ENCODE measurements around the gene RAB40A. TPM values are rescaled to one million over a fixed set of nuclear protein-coding genes. Genes with fewer than 3 reads are reported as not detected.

RAB40A gene
- total RNA-seq, 1 experiment from 2014 or later = not detected

- H3K4me3 Mint-ChIP-seq = no peak overlapping the region
- H3K27me3 Mint-ChIP-seq (ENCODE audit: low read depth) = no peaks in the 10 kb centered on the region
- Histone ChIP-seq H2AK5ac (ENCODE audit: insufficient read length, low read length) (no peak overlapping the region), H2AFZ (ENCODE audit: low read length) (no peak overlapping the region), H2BK20ac (ENCODE audit: low read depth, low read length, poor library complexity, severe bottlenecking) (no peak overlapping the region), H4K5ac (ENCODE audit: insufficient read length, low read depth, low read length) (no peak overlapping the region), H3K27ac (ENCODE audit: insufficient read length, low read depth, low read length) (no peak overlapping the region), H3K56ac (ENCODE audit: insufficient read length, low read depth, low read length) (no peak overlapping the region), H2BK12ac (ENCODE audit: insufficient read length, low read depth, low read length) (no peak overlapping the region), H2BK15ac (ENCODE audit: low read depth, low read length) (no peak overlapping the region), H3K23me2 (ENCODE audit: insufficient read length, low read depth, low read length, poor library complexity, severe bottlenecking) (no peaks in the 10 kb centered on the region), H3K23ac (ENCODE audit: insufficient read length, low read depth, low read length) (no peak overlapping the region), H3K79me2 (ENCODE audit: insufficient read depth, low read length) (no peaks in the 10 kb centered on the region), H3K18ac (ENCODE audit: insufficient read length, low read depth, low read length) (no peak overlapping the region), H3K4ac (ENCODE audit: low read depth, low read length) (no peak overlapping the region), H2BK5ac (ENCODE audit: insufficient read length, low read length) (no peak overlapping the region), H3K9ac (ENCODE audit: extremely low read depth, insufficient read length, low read length) (no peak overlapping the region), H3K27me3 (ENCODE audit: insufficient read depth, low read length) (no peaks in the 10 kb centered on the region), H4K20me1 (ENCODE audit: control insufficient read depth, insufficient read depth, insufficient read length) (no peaks in the 10 kb centered on the region), H3K79me1 (ENCODE audit: insufficient read depth, low read depth, low read length, poor library complexity, severe bottlenecking) (no peaks in the 10 kb centered on the region), H3K4me2 (ENCODE audit: insufficient read depth, insufficient read length, low read length) (no peak overlapping the region), H4K8ac (replicated peaks; ENCODE audit: insufficient read length, low read depth, low read length) (no peak overlapping the region), H4K91ac (ENCODE audit: insufficient read length, low read depth, low read length) (no peak overlapping the region), H3K9me3 (ENCODE audit: control insufficient read depth, low read depth, low read length) (no peaks in the 10 kb centered on the region), H2BK120ac (ENCODE audit: low read depth, low read length, poor library complexity, severe bottlenecking) (no peak overlapping the region), H3K14ac (ENCODE audit: insufficient read depth, low read length) (no peak overlapping the region), H3K4me1 (ENCODE audit: insufficient read depth, low read length) (no peaks in the 10 kb centered on the region), H3T11ph (ENCODE audit: low read length) (no peak overlapping the region)
- DNase-seq = no peak
- peaks cover 0 to 31% of the 10 kb centered on the region in 2 experiments; a peak in 2 of 5 replicates for H3K9me3 Mint-ChIP-seq
- TF ChIP-seq, protein P1, sequence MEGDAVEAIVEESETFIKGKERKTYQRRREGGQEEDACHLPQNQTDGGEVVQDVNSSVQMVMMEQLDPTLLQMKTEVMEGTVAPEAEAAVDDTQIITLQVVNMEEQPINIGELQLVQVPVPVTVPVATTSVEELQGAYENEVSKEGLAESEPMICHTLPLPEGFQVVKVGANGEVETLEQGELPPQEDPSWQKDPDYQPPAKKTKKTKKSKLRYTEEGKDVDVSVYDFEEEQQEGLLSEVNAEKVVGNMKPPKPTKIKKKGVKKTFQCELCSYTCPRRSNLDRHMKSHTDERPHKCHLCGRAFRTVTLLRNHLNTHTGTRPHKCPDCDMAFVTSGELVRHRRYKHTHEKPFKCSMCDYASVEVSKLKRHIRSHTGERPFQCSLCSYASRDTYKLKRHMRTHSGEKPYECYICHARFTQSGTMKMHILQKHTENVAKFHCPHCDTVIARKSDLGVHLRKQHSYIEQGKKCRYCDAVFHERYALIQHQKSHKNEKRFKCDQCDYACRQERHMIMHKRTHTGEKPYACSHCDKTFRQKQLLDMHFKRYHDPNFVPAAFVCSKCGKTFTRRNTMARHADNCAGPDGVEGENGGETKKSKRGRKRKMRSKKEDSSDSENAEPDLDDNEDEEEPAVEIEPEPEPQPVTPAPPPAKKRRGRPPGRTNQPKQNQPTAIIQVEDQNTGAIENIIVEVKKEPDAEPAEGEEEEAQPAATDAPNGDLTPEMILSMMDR (conservative IDR thresholded peaks at IDR 0.05) = no peak
- no CpG with 5 or more reads among the region's 1 CpG for WGBS (ENCODE audit: extremely low coverage, insufficient read length, low lambda C conversion rate)
- H3K36me3 Mint-ChIP-seq (ENCODE audit: insufficient read depth in 1 of 3, low read depth in 3 of 3) = peaks cover 0 to 9% (median 0%) of the 10 kb centered on the region in 3 experiments; a peak in 3 of 7 replicates
- H3K27ac Mint-ChIP-seq = no peak overlapping the region
- H3K4me1 Mint-ChIP-seq = no peaks in the 10 kb centered on the region
These were observed 30.5 kb downstream of the RAB40A start for GRCh38 chrX:103488794-103489193.
